ENCODE data around the gene SPDYC. TPM values are rescaled to one million over a fixed set of nuclear protein-coding genes. Genes with fewer than 3 reads are reported as not detected.

SPDYC gene
- polyA plus RNA-seq, 2 donors: not detected

DNA sequence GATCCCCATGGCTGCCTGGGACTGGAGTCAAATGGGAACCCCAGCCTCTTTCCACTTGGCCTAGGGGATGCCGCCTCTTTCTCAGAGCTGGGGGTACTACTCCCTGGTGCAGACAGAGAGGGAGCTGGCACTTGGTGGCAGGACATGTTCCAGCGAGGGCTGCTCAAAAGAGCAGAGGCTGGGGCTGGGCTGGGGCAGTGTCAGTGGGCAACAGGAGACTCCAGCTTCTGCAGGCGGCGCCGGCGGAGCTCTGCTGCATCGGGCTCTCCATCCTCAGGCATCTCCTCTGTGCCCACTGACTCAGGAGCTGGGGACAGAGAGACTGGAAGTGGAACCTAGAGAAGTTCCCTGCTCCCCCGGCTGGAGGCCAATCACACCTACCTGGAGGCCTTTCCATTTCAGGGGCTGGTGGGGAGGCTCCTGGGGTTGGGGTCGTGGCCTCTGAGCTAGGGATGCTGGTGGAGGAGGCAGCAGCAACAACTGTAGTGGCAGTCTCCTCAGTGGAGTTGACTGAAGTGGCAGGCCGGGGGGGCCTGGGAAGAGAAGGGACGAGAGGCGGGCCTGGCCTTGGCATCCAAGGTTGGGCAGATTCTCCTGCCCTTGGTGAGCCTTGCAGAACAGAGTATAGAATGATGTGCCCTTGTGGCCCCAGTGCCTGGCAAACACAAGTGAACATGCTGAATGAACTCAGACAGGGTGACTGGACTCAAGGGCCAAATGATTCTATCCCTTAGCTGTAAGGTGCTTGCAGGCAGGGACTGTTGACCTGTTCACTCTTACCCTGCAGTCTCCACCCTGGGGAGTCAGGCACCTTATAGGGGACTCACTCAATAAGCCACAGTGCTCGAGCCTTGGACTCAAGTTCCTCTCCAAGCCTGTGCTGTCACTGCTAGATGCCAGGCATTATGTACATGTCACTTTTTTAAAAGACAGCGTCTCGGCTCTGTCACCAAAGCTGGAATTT is 41.6 kb upstream of the SPDYC start:
- Histone ChIP-seq H3K27me3 (ENCODE audit: control insufficient read depth in 1 of 2, insufficient read depth in 2 of 2, low read length in 2 of 2) (no peaks in the 10 kb centered on the region), H3K27ac (ENCODE audit: low read depth in 2 of 2, low read length in 1 of 2) (no peak overlapping the region), H3K4me1 (ENCODE audit: control insufficient read depth in 2 of 2, insufficient read depth in 2 of 2, low read length in 1 of 2) (peaks cover 0 to 13% of the 10 kb centered on the region in 2 donors), H3K36me3 (ENCODE audit: control insufficient read depth in 2 of 2, insufficient read depth in 2 of 2, low read length in 1 of 2) (peaks cover 38 to 64% of the 10 kb centered on the region in 2 donors), H3K9me3 (ENCODE audit: control insufficient read depth in 2 of 2, insufficient read depth in 1 of 2, low read depth in 1 of 2, low read length in 1 of 2) (no peaks in the 10 kb centered on the region), H3K4me3 (ENCODE audit: low read depth in 1 of 2, low read length in 2 of 2) (no peak overlapping the region)
- WGBS, 2 donors: 84% methylated on average over 15 of the region's 15 CpGs

DNA sequence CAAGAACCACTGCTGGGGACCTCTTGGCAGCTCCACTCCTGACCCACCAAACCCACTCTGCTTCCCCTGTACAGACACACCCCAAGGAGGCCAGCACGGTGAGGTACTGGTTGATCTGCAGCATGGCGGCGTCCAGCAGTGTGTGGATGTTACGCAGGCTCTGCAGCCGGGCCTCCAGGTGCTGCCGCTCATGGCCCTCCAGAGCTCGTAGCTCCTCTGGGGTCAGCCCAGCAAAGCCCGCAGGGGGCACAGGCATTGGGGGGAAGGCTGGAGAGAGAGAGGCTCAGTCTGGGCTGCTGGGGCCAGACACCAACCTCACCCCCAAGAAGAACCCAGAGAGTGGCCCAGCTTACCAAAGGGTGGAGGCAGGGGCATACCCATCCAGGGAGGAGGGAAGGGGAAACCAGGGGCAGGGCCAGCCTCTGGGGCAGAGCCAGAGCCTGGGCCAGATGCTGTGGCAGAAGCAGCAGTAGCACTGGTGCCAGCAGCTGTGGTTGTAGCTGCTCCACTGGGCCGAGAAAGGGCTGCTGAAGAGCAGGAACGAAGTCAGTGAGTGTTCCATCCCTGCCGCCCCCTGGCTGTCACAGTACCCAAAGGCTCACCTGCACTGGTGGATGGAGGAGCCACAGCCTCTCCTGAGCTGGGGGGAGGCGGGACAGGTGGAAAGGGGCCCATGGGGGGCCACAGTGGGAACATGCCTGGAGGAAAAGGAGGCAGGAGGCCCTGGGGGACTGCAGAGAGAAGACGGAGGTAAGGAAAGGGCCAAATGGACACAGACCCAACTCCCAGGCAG is 40.2 kb upstream of the SPDYC start:
- Histone ChIP-seq H3K9me3 (ENCODE audit: control insufficient read depth in 2 of 2, insufficient read depth in 1 of 2, low read depth in 1 of 2, low read length in 1 of 2) (no peaks in the 10 kb centered on the region), H3K4me1 (ENCODE audit: control insufficient read depth in 2 of 2, insufficient read depth in 2 of 2, low read length in 1 of 2) (peaks cover 0 to 13% of the 10 kb centered on the region in 2 donors), H3K4me3 (ENCODE audit: low read depth in 1 of 2, low read length in 2 of 2) (no peak overlapping the region), H3K36me3 (ENCODE audit: control insufficient read depth in 2 of 2, insufficient read depth in 2 of 2, low read length in 1 of 2) (peaks cover 38 to 61% of the 10 kb centered on the region in 2 donors), H3K27me3 (ENCODE audit: control insufficient read depth in 1 of 2, insufficient read depth in 2 of 2, low read length in 2 of 2) (no peaks in the 10 kb centered on the region), H3K27ac (ENCODE audit: low read depth in 2 of 2, low read length in 1 of 2) (no peak overlapping the region)
- WGBS, 2 donors: 87 to 94% methylated on average over 13 of the region's 13 CpGs

DNA sequence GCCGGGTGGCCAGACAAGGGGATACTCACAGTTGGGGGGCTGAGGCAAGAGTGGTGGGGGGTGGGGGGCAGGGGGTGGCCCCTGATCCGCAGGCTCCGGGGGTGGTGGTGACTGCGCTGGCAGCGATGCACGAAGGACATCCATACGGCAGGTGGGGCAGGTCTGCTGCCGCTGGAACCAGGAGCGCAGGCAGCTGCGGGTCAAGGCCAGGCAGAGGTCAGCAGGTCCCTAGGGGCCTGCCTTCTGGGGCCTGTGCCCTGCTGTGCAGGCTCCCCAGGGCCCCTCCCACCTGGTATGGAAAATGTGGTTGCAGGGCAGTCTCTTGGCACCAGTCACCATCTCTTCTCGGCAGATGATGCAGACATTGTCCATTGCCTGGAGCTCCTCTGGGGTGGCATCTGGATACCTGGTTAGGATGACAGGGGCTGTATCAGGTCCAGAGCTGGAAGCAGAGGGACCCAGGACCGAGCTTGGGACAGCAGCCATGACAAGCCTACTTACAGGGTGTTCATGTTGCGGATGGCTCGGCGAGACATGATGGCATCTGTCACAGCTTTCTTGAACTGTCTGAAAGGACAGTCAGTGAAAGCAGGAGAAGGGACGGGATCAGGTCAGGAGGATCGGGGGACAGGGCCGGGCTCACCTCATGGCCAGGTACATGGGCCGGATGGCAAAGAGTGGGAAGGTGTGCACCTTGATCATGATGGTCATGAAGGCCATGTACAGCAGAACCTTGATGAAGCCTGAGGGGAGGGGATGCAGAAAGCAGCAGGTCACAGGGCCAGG is 39.2 kb upstream of the SPDYC start:
- no peaks in the 10 kb centered on the region for H3K27me3 ChIP-seq (ENCODE audit: control insufficient read depth in 1 of 2, insufficient read depth in 2 of 2, low read length in 2 of 2)
- WGBS, 2 donors: 81 to 85% methylated on average over 19 of the region's 19 CpGs
- no peak overlapping the region for H3K27ac ChIP-seq (ENCODE audit: low read depth in 2 of 2, low read length in 1 of 2)
- H3K4me3 ChIP-seq (ENCODE audit: low read depth in 1 of 2, low read length in 2 of 2): no peak overlapping the region
- H3K9me3 ChIP-seq (ENCODE audit: control insufficient read depth in 2 of 2, insufficient read depth in 1 of 2, low read depth in 1 of 2, low read length in 1 of 2): no peaks in the 10 kb centered on the region
- peaks cover 29 to 53% of the 10 kb centered on the region in 2 donors for H3K36me3 ChIP-seq (ENCODE audit: control insufficient read depth in 2 of 2, insufficient read depth in 2 of 2, low read length in 1 of 2)
- peaks cover 0 to 17% of the 10 kb centered on the region in 2 donors for H3K4me1 ChIP-seq (ENCODE audit: control insufficient read depth in 2 of 2, insufficient read depth in 2 of 2, low read length in 1 of 2)

DNA sequence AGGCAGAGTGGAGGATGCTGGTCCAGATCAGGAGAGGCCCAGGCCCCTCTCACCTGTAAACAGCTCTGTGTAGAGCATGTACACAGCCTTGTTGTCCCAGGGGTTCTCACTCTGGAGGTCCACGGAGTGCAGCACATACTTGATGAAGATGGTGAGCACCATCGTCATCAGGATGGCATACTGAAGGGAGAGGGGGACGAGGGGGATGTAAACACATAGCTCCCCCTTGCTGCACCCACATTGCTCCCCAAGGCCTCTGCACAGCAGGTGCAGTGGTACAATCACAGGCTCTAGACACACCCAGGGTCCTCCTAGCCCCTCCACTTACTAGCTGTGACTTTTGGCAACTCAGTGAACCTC is 38.6 kb upstream of the SPDYC start:
- H3K4me3 ChIP-seq (ENCODE audit: low read depth in 1 of 2, low read length in 2 of 2): no peak overlapping the region
- no peak overlapping the region for H3K27ac ChIP-seq (ENCODE audit: low read depth in 2 of 2, low read length in 1 of 2)
- peaks cover 0 to 20% of the 10 kb centered on the region in 2 donors for H3K4me1 ChIP-seq (ENCODE audit: control insufficient read depth in 2 of 2, insufficient read depth in 2 of 2, low read length in 1 of 2)
- no peaks in the 10 kb centered on the region for H3K9me3 ChIP-seq (ENCODE audit: control insufficient read depth in 2 of 2, insufficient read depth in 1 of 2, low read depth in 1 of 2, low read length in 1 of 2)
- H3K36me3 ChIP-seq (ENCODE audit: control insufficient read depth in 2 of 2, insufficient read depth in 2 of 2, low read length in 1 of 2): peaks cover 27 to 52% of the 10 kb centered on the region in 2 donors
- no peaks in the 10 kb centered on the region for H3K27me3 ChIP-seq (ENCODE audit: control insufficient read depth in 1 of 2, insufficient read depth in 2 of 2, low read length in 2 of 2)
- 72 to 76% methylated on average over 3 of the region's 3 CpGs for WGBS, 2 donors

DNA sequence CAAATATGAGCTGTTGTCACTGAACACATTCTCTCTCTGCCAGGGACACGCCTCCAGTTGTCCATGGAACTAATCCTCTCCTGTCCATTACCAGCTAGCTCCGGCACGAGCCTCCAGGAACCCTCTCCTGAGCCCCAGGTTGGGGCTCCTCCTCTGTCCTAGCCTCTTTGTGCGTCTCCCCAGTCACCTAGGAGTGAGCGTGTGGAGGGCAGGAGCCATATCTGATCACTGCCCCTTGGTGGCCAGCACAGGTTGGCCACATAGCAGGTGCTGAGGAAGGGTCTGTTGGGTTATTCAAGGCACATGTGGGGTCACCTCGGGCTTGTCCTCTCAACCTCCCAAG is 38.2 kb upstream of the SPDYC start:
- Histone ChIP-seq H3K36me3 (ENCODE audit: control insufficient read depth in 2 of 2, insufficient read depth in 2 of 2, low read length in 1 of 2) (peaks cover 27 to 48% of the 10 kb centered on the region in 2 donors), H3K27ac (ENCODE audit: low read depth in 2 of 2, low read length in 1 of 2) (peak overlapping the region in 1 of 2 donors; percentile 22), H3K9me3 (ENCODE audit: control insufficient read depth in 2 of 2, insufficient read depth in 1 of 2, low read depth in 1 of 2, low read length in 1 of 2) (no peaks in the 10 kb centered on the region)

DNA sequence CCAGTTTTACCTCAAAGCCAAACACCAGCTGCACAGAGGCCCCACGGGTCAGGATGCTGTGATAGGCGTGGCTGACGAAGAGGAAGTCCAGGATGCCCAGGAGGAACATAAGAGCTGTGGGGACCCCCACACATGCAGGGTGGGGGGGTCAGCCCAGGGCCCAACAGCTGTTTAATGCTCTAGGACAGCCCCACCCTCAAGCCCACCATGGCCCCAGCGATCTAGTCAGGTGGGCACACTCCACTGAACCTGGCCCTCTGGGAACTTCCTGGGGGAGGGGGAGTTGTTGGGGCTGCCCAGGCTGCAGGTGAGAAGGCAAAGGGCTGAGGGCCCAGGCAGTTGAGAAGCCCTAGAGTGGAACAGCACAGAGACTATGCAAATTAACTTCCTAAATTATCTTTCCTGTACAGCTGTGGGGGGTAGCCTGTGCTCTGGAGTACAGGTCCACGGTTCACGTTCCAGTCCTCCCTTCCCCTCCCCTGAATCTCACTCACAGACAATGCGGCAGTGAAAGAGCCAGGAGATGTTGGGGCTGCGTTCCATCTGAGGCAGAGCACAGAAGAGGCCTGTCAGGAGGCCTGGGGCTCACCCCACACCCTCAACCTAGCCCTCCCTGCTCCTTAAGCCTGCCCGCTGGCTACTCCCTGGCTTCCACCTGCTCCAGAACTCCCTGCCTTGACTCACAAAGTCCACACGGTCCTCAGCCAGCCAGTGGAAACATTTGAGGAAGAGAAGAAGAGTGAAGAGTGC is 37.6 kb upstream of the SPDYC start:
- Histone ChIP-seq H3K9me3 (ENCODE audit: control insufficient read depth in 2 of 2, insufficient read depth in 1 of 2, low read depth in 1 of 2, low read length in 1 of 2) (no peaks in the 10 kb centered on the region), H3K27me3 (ENCODE audit: control insufficient read depth in 1 of 2, insufficient read depth in 2 of 2, low read length in 2 of 2) (no peaks in the 10 kb centered on the region), H3K4me3 (ENCODE audit: low read depth in 1 of 2, low read length in 2 of 2) (no peak overlapping the region), H3K4me1 (ENCODE audit: control insufficient read depth in 2 of 2, insufficient read depth in 2 of 2, low read length in 1 of 2) (peaks cover 0 to 17% of the 10 kb centered on the region in 2 donors), H3K36me3 (ENCODE audit: control insufficient read depth in 2 of 2, insufficient read depth in 2 of 2, low read length in 1 of 2) (peaks cover 27 to 46% of the 10 kb centered on the region in 2 donors), H3K27ac (ENCODE audit: low read depth in 2 of 2, low read length in 1 of 2) (peak overlapping the region in 1 of 2 donors; percentile 22)
- 65 to 71% methylated on average over 10 of the region's 10 CpGs for WGBS, 2 donors

More for the DNA sequence above, 38.2 kb upstream of the SPDYC start:
- H3K4me1 ChIP-seq (ENCODE audit: control insufficient read depth in 2 of 2, insufficient read depth in 2 of 2, low read length in 1 of 2): peaks cover 0 to 17% of the 10 kb centered on the region in 2 donors
- H3K4me3 ChIP-seq (ENCODE audit: low read depth in 1 of 2, low read length in 2 of 2): no peak overlapping the region
- no peaks in the 10 kb centered on the region for H3K27me3 ChIP-seq (ENCODE audit: control insufficient read depth in 1 of 2, insufficient read depth in 2 of 2, low read length in 2 of 2)
- WGBS, 2 donors: 71 to 81% methylated on average over 6 of the region's 6 CpGs

DNA sequence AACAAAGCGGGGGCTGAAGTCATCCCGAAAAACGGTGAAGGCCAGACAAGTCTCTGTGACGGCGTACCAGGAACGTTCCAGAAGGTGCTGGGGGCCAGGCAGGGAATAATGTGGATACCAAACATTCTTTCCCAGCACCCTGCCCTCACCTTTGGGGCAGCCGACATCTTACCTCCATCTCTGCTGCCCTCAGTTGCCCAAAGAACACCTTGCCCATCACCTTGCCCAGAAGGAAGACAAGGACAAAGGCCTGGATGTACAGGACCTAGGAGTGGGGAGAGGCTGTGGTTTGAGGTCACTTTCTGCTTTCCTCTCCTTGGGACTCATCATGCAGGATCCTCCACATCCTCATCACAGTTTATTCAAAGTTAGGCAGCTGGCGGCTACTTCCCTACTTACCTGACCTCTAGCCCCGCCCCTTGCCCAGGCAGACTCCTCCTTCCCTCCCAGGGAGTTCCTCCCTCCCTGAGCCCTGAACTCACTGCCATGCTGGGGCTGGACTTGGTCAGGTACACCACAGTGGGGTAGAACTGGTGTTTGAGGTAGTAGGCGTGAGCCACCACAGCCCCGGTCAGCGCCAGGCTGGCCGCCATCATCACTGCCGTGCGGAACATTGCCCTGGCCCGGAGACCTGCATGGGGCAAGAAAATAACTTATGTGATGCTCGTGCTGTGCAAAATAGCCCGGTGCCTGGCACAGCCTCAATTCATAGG is 36.9 kb upstream of the SPDYC start:
- H3K9me3 ChIP-seq (ENCODE audit: control insufficient read depth in 2 of 2, insufficient read depth in 1 of 2, low read depth in 1 of 2, low read length in 1 of 2): no peaks in the 10 kb centered on the region
- H3K4me3 ChIP-seq (ENCODE audit: low read depth in 1 of 2, low read length in 2 of 2): peak overlapping the region; percentile 74 to 85
- peaks cover 22 to 41% of the 10 kb centered on the region in 2 donors for H3K36me3 ChIP-seq (ENCODE audit: control insufficient read depth in 2 of 2, insufficient read depth in 2 of 2, low read length in 1 of 2)
- H3K4me1 ChIP-seq (ENCODE audit: control insufficient read depth in 2 of 2, insufficient read depth in 2 of 2, low read length in 1 of 2): peaks cover 0 to 17% of the 10 kb centered on the region in 2 donors
- WGBS, 2 donors: 39% methylated on average over 18 of the region's 18 CpGs
- peak overlapping the region; percentile 98 for H3K27ac ChIP-seq (ENCODE audit: low read depth in 2 of 2, low read length in 1 of 2)
- H3K27me3 ChIP-seq (ENCODE audit: control insufficient read depth in 1 of 2, insufficient read depth in 2 of 2, low read length in 2 of 2): no peaks in the 10 kb centered on the region

DNA sequence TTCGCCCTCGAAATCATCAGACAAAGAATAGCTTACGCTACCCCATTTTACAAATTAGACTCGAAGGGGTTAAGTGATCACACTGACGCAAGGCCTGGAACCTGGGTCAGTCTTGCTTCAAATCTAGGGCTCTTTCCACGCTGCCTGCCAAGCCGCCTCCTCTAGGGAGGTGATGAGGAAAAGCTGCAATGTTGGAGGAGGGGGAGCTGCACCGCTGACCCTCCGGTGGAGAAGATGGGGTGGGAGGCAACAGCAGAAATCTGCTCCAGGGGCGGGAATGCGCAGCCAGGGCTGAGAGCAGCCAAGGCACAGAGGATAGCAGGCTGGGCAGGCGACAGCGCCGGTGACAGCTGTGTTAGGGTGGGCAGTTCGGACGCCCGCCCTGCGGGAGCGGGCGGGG is 36.3 kb upstream of the SPDYC start:
- WGBS, 2 donors: 1 to 2% methylated on average over 20 of the region's 20 CpGs
- Histone ChIP-seq H3K9me3 (ENCODE audit: control insufficient read depth in 2 of 2, insufficient read depth in 1 of 2, low read depth in 1 of 2, low read length in 1 of 2) (no peaks in the 10 kb centered on the region), H3K27me3 (ENCODE audit: control insufficient read depth in 1 of 2, insufficient read depth in 2 of 2, low read length in 2 of 2) (no peaks in the 10 kb centered on the region), H3K36me3 (ENCODE audit: control insufficient read depth in 2 of 2, insufficient read depth in 2 of 2, low read length in 1 of 2) (peaks cover 16 to 36% of the 10 kb centered on the region in 2 donors), H3K27ac (ENCODE audit: low read depth in 2 of 2, low read length in 1 of 2) (peak overlapping the region; percentile 98), H3K4me3 (ENCODE audit: low read depth in 1 of 2, low read length in 2 of 2) (peak overlapping the region; percentile 74 to 85), H3K4me1 (ENCODE audit: control insufficient read depth in 2 of 2, insufficient read depth in 2 of 2, low read length in 1 of 2) (peaks cover 0 to 17% of the 10 kb centered on the region in 2 donors)
